Measurements from ENCODE around the gene MT1E. TPM values are rescaled to one million over a fixed set of nuclear protein-coding genes. Genes with fewer than 3 reads are reported as not detected.

The MT1E gene
- total and polyA plus RNA-seq, 2 donors (not counting 1 experiment from before 2014, with no cell fraction given): 3.1 TPM; not detected in 1

DNA sequence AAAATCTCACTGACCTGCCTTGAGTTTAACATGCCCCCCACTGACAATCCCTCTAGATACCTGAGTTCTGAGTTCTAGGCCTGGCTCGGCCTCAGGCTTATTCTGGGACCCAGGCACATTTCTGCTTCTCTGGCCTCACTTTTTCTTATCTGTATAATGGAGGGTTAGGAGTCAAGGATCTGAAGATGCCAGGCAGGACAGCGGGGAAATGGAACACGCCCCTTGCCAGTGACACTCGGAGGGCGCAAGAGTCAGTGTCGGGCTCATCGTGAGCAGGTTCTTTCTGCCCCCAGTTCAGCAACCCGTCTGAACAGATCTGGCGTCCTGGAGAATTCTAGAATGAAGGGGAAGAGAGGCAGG, 36.8 kb upstream of the MT1E start:
- H3K9me3 ChIP-seq (ENCODE audit: control extremely low read depth in 1 of 3, control insufficient read depth in 2 of 3, insufficient read depth in 1 of 3, low read length in 2 of 3): peaks cover 0 to 8% (median 1%) of the 10 kb centered on the region in 3 donors
- no peaks in the 10 kb centered on the region for H3K9me3 Mint-ChIP-seq (ENCODE audit: insufficient read depth)
- H3K4me1 ChIP-seq (ENCODE audit: control insufficient read depth in 2 of 2, insufficient read depth in 2 of 2, low read length in 2 of 2): peaks cover 6 to 8% of the 10 kb centered on the region in 2 donors
- H2AFZ ChIP-seq (ENCODE audit: insufficient read depth, low read depth, low read length, poor library complexity, severe bottlenecking): no peak overlapping the region
- peak overlapping the region; percentile 49 for H3K4me2 ChIP-seq (replicated peaks; ENCODE audit: low read depth, low read length, poor library complexity, severe bottlenecking)
- H3K9ac ChIP-seq (ENCODE audit: low read length): no peak overlapping the region
- H3K27ac Mint-ChIP-seq: no peak overlapping the region
- ATAC-seq (ENCODE audit: low read depth) (no peak), DNase-seq (no peak)
- H3K4me3 ChIP-seq (ENCODE audit: control extremely low read depth in 1 of 5, extremely low read depth in 1 of 5, insufficient read depth in 1 of 5, low read depth in 2 of 5, low read length in 4 of 5): no peak overlapping the region
- peaks cover 0 to 30% (median 13%) of the 10 kb centered on the region in 4 experiments for H3K27me3 ChIP-seq (replicated peaks in 1 of 4; ENCODE audit: control extremely low read depth in 1 of 4, control insufficient read depth in 3 of 4, insufficient read depth in 4 of 4, low read length in 3 of 4)
- no peaks in the 10 kb centered on the region for H3K79me2 ChIP-seq (ENCODE audit: control insufficient read depth, insufficient read depth, low read length)
- POLR2A ChIA-PET: no interaction called here
- peak overlapping the region; percentile 54 for H3K4me3 Mint-ChIP-seq
- no peak overlapping the region for H3K27ac ChIP-seq (ENCODE audit: low read length in 2 of 2)
- H3K36me3 ChIP-seq (replicated peaks in 1 of 2; ENCODE audit: control extremely low read depth in 1 of 2, control insufficient read depth in 1 of 2, extremely low read depth in 1 of 2, insufficient read depth in 2 of 2, low read length in 1 of 2): no peaks in the 10 kb centered on the region
- no peaks in the 10 kb centered on the region for H4K20me1 ChIP-seq (ENCODE audit: control insufficient read depth, insufficient read depth, low read length, poor library complexity, severe bottlenecking)
- H3K4me1 Mint-ChIP-seq: peaks cover 7% of the 10 kb centered on the region
- TF ChIP-seq, protein P1, sequence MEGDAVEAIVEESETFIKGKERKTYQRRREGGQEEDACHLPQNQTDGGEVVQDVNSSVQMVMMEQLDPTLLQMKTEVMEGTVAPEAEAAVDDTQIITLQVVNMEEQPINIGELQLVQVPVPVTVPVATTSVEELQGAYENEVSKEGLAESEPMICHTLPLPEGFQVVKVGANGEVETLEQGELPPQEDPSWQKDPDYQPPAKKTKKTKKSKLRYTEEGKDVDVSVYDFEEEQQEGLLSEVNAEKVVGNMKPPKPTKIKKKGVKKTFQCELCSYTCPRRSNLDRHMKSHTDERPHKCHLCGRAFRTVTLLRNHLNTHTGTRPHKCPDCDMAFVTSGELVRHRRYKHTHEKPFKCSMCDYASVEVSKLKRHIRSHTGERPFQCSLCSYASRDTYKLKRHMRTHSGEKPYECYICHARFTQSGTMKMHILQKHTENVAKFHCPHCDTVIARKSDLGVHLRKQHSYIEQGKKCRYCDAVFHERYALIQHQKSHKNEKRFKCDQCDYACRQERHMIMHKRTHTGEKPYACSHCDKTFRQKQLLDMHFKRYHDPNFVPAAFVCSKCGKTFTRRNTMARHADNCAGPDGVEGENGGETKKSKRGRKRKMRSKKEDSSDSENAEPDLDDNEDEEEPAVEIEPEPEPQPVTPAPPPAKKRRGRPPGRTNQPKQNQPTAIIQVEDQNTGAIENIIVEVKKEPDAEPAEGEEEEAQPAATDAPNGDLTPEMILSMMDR (IDR thresholded peaks at IDR 0.05): no peak
- TF ChIP-seq EZH2 (IDR thresholded peaks at IDR 0.05; ENCODE audit: borderline replicate concordance, insufficient read depth, low read depth, low read length, poor library complexity, severe bottlenecking): no peak
- peaks cover 58% of the 10 kb centered on the region for H3K27me3 Mint-ChIP-seq
- intact Hi-C loops (cut with micrococcal nuclease): no loop called here
- CTCF ChIA-PET: no interaction called here
- 32% methylated on average over 8 of the region's 9 CpGs for WGBS (ENCODE audit: insufficient coverage)

DNA sequence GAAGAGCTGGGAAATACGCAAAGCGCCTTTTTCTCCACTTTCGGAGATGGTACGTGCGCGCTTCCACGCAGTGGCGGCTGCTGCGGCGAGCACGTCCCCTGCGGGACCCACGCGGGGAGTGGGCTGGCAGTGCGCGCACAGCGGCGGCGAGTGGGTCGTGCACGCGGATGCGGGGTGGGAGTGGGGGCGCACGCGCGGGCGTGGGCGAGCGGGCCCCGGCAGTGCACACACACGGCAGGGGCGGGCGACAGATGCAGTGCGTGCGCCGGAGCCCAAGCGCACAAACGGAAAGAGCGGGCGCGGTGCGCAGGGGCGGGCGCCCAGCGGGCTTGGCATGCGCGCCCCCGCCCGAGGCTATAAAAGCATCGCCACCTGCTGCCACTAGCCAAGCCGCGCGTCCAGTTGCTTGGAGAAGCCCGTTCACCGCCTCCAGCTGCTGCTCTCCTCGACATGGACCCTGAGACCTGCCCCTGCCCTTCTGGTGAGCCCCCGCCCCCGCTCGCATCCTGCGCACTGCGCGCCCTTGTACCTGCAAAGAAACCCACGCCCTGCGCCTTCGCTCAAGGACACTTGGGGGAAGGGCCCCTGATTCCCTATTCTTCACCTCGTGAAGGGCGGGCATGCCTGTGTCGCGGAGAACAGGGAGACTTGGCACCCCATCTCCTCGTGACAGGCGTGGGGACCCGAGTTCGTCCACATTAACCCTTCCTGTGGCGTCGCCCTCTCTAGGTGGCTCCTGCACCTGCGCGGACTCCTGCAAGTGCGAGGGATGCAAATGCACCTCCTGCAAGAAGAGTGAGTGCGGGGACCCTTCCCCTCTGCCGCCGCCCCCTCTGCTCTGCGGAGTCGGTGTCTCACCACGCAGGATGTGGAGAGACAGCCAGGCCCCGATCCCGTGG, 36.2 kb upstream of the MT1E start, which contains the start of gene MT3:
Gene MT3, plus strand, starts transcription at position 388 of the 899 bp plus-strand sequence. Its CDS starts 63 bp downstream, at position 451.
- Histone ChIP-seq H3K4me2 (replicated peaks; ENCODE audit: low read depth, low read length, poor library complexity, severe bottlenecking) (peak within 1 kb of the TSS; percentile 49), H3K79me2 (ENCODE audit: control insufficient read depth, insufficient read depth, low read length) (no peaks in the 10 kb centered on the region), H3K4me3 (ENCODE audit: control extremely low read depth in 1 of 5, extremely low read depth in 1 of 5, insufficient read depth in 1 of 5, low read depth in 2 of 5, low read length in 4 of 5) (no peak within 1 kb of the TSS), H3K9me3 (ENCODE audit: control extremely low read depth in 1 of 3, control insufficient read depth in 2 of 3, insufficient read depth in 1 of 3, low read length in 2 of 3) (peaks cover 0 to 11% (median 1%) of the 10 kb centered on the region in 3 donors), H3K27ac (ENCODE audit: low read length in 2 of 2) (no peak within 1 kb of the TSS), H2AFZ (ENCODE audit: insufficient read depth, low read depth, low read length, poor library complexity, severe bottlenecking) (no peak within 1 kb of the TSS), H3K4me1 (ENCODE audit: control insufficient read depth in 2 of 2, insufficient read depth in 2 of 2, low read length in 2 of 2) (peaks cover 6 to 8% of the 10 kb centered on the region in 2 donors), H3K9ac (ENCODE audit: low read length) (no peak within 1 kb of the TSS), H3K27me3 (replicated peaks in 1 of 4; ENCODE audit: control extremely low read depth in 1 of 4, control insufficient read depth in 3 of 4, insufficient read depth in 4 of 4, low read length in 3 of 4) (peaks cover 0 to 30% (median 13%) of the 10 kb centered on the region in 4 experiments), H4K20me1 (ENCODE audit: control insufficient read depth, insufficient read depth, low read length, poor library complexity, severe bottlenecking) (no peaks in the 10 kb centered on the region), H3K36me3 (replicated peaks in 1 of 2; ENCODE audit: control extremely low read depth in 1 of 2, control insufficient read depth in 1 of 2, extremely low read depth in 1 of 2, insufficient read depth in 2 of 2, low read length in 1 of 2) (no peaks in the 10 kb centered on the region)
- peak within 1 kb of the TSS; percentile 54 for H3K4me3 Mint-ChIP-seq
- H3K27ac Mint-ChIP-seq: no peak within 1 kb of the TSS
- DNase-seq (no peak), ATAC-seq (ENCODE audit: low read depth) (no peak)
- peaks cover 7% of the 10 kb centered on the region for H3K4me1 Mint-ChIP-seq
- H3K9me3 Mint-ChIP-seq (ENCODE audit: insufficient read depth): no peaks in the 10 kb centered on the region
- H3K27me3 Mint-ChIP-seq: peaks cover 56% of the 10 kb centered on the region
- CTCF ChIA-PET: no interaction called here
- POLR2A ChIA-PET: no interaction called here
- TF ChIP-seq EZH2 (IDR thresholded peaks at IDR 0.05; ENCODE audit: borderline replicate concordance, insufficient read depth, low read depth, low read length, poor library complexity, severe bottlenecking): no peak
- TF ChIP-seq, protein P1 (IDR thresholded peaks at IDR 0.05): no peak
- WGBS (ENCODE audit: insufficient coverage): 6% methylated on average over 87 of the region's 87 CpGs
- intact Hi-C loops (cut with micrococcal nuclease): no loop called here
